ENCODE results near the gene CPZ.

DNA sequence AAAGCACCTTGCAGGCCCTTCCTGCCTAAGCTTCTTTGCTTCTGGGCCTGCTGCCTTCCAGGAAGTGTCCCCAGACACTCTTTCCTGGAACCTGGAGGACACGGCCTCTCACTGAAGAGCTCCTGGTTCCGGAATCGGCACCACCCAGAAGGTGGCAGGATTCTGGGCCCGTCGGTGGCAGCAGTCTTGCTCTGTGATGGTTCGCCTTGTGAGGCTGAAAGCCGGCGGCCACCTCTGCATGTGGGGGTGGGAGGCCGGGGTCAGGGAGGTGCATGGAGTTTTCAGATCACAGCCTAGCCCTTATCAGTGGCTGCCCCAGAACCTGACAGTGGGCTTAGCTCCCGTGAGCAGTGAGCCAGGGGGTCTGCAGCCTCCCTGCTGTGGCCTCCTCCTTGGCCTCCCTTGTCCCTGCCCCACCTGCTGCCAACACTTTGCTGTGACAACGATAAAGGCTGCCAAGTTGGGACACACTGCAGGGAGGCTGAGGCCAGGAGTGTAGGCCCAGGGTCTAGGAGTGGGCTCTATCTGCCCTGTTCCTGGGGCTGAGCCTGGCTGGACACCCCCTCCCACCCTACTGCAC lies 43.1 kb upstream of the CPZ start:
- TF ChIP-seq, protein P1, sequence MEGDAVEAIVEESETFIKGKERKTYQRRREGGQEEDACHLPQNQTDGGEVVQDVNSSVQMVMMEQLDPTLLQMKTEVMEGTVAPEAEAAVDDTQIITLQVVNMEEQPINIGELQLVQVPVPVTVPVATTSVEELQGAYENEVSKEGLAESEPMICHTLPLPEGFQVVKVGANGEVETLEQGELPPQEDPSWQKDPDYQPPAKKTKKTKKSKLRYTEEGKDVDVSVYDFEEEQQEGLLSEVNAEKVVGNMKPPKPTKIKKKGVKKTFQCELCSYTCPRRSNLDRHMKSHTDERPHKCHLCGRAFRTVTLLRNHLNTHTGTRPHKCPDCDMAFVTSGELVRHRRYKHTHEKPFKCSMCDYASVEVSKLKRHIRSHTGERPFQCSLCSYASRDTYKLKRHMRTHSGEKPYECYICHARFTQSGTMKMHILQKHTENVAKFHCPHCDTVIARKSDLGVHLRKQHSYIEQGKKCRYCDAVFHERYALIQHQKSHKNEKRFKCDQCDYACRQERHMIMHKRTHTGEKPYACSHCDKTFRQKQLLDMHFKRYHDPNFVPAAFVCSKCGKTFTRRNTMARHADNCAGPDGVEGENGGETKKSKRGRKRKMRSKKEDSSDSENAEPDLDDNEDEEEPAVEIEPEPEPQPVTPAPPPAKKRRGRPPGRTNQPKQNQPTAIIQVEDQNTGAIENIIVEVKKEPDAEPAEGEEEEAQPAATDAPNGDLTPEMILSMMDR (IDR thresholded peaks at IDR 0.05) = no peak
- no peak for TF ChIP-seq POLR2A (IDR thresholded peaks at IDR 0.05)

Measured in breast epithelium (tissue), 3 donors.